ENCODE data around the gene DGKI. TPM values are rescaled to one million over a fixed set of nuclear protein-coding genes. Genes with fewer than 3 reads are reported as not detected.

Gene DGKI
- total RNA-seq, 1 experiment from 2014 or later, result 0.41 TPM

- POLR2A ChIA-PET (ENCODE audit: unreplicated experiment), result no interaction called here
These were observed 75.5 kb downstream of the DGKI start for GRCh38 chr7:137771273-137771672.

GRCh38 chr7:137768366-137768765 is 78.4 kb downstream of the DGKI start:
- TF ChIP-seq, protein P1, sequence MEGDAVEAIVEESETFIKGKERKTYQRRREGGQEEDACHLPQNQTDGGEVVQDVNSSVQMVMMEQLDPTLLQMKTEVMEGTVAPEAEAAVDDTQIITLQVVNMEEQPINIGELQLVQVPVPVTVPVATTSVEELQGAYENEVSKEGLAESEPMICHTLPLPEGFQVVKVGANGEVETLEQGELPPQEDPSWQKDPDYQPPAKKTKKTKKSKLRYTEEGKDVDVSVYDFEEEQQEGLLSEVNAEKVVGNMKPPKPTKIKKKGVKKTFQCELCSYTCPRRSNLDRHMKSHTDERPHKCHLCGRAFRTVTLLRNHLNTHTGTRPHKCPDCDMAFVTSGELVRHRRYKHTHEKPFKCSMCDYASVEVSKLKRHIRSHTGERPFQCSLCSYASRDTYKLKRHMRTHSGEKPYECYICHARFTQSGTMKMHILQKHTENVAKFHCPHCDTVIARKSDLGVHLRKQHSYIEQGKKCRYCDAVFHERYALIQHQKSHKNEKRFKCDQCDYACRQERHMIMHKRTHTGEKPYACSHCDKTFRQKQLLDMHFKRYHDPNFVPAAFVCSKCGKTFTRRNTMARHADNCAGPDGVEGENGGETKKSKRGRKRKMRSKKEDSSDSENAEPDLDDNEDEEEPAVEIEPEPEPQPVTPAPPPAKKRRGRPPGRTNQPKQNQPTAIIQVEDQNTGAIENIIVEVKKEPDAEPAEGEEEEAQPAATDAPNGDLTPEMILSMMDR (conservative IDR thresholded peaks at IDR 0.05), result no peak
- no peak for TF ChIP-seq EZH2 (IDR thresholded peaks at IDR 0.05; ENCODE audit: low read depth)
- BruUV-seq (replicated peaks), result no TSS peak
- no peak overlapping the region for H2AFZ ChIP-seq
- H3F3A ChIP-seq (ENCODE audit: insufficient read depth, low read depth), result no peaks in the 10 kb centered on the region
- H3K9me2 ChIP-seq (ENCODE audit: insufficient read depth), result 0 out of 2 replicates have a peak, but pooled peaks cover 5% of the 10 kb centered on the region
- H3K27me3 ChIP-seq (ENCODE audit: insufficient read depth, low read depth), result peaks cover 67% of the 10 kb centered on the region
- no peaks in the 10 kb centered on the region for H4K20me1 ChIP-seq (ENCODE audit: insufficient read depth)
- DNase-seq, result no peak
- ChIA-PET POLR2A (ENCODE audit: unreplicated experiment) (no interaction called here), CTCF (no interaction called here)
- no peak overlapping the region for H3K4me2 ChIP-seq
- H3K4me1 ChIP-seq (replicated peaks; ENCODE audit: insufficient read depth), result no peaks in the 10 kb centered on the region
- H3K36me3 ChIP-seq (ENCODE audit: low read depth), result no peaks in the 10 kb centered on the region
- intact Hi-C loops (cut with micrococcal nuclease; ENCODE audit: unreplicated experiment), result no loop called here
- no peak overlapping the region for H3K4me3 ChIP-seq
- no peaks in the 10 kb centered on the region for H3K79me2 ChIP-seq (ENCODE audit: low read depth)
- H3K27ac ChIP-seq, result no peak overlapping the region
- H3K9me3 ChIP-seq (ENCODE audit: insufficient read depth, low read depth), result no peaks in the 10 kb centered on the region

More at GRCh38 chr7:137771273-137771672, 75.5 kb downstream of the DGKI start:
- Histone ChIP-seq H3K36me3 (ENCODE audit: low read depth) (no peaks in the 10 kb centered on the region), H3K27ac (no peak overlapping the region), H3K4me2 (no peak overlapping the region), H3K9me3 (ENCODE audit: insufficient read depth, low read depth) (no peaks in the 10 kb centered on the region), H2AFZ (no peak overlapping the region), H3K4me1 (replicated peaks; ENCODE audit: insufficient read depth) (no peaks in the 10 kb centered on the region), H3K9me2 (ENCODE audit: insufficient read depth) (0 out of 2 replicates have a peak, but pooled peaks cover 5% of the 10 kb centered on the region), H3K4me3 (no peak overlapping the region), H4K20me1 (ENCODE audit: insufficient read depth) (no peaks in the 10 kb centered on the region), H3F3A (ENCODE audit: insufficient read depth, low read depth) (no peaks in the 10 kb centered on the region), H3K79me2 (ENCODE audit: low read depth) (no peaks in the 10 kb centered on the region), H3K27me3 (ENCODE audit: insufficient read depth, low read depth) (peaks cover 38% of the 10 kb centered on the region)
- DNase-seq, result no peak
- no TSS peak for BruUV-seq (replicated peaks)
- TF ChIP-seq, protein P1 (conservative IDR thresholded peaks at IDR 0.05), result no peak
- TF ChIP-seq EZH2 (IDR thresholded peaks at IDR 0.05; ENCODE audit: low read depth), result no peak
- intact Hi-C loops (cut with micrococcal nuclease; ENCODE audit: unreplicated experiment), result no loop called here
- CTCF ChIA-PET, result no interaction called here

DNA sequence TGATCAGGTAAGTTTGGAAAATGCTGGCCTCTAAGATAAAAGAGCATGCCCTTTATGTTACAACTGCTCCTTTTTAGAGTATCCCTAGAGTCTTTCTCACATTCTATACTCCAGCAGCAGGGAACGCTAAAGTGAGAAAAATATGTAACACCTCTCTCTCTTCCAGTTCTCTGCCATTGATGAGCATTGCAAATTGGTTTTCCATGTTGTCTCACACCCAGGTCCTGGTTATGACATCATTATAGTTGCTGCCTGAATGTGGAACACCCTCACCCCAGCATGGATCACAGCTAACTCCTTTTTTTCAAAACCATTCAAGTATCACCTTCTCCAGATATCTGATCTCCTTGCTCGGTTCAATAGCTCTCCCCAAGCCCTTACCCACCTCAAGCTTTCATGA is 84.4 kb downstream of the DGKI start:
- ChIA-PET POLR2A (ENCODE audit: unreplicated experiment) (no interaction called here), CTCF (no interaction called here)
- Histone ChIP-seq H3F3A (ENCODE audit: insufficient read depth, low read depth) (no peaks in the 10 kb centered on the region), H3K4me3 (no peak overlapping the region), H3K27ac (no peak overlapping the region), H3K79me2 (ENCODE audit: low read depth) (no peaks in the 10 kb centered on the region), H3K27me3 (ENCODE audit: insufficient read depth, low read depth) (peaks cover 90% of the 10 kb centered on the region), H4K20me1 (ENCODE audit: insufficient read depth) (no peaks in the 10 kb centered on the region), H3K36me3 (ENCODE audit: low read depth) (no peaks in the 10 kb centered on the region), H3K9me3 (ENCODE audit: insufficient read depth, low read depth) (no peaks in the 10 kb centered on the region), H3K4me1 (replicated peaks; ENCODE audit: insufficient read depth) (no peaks in the 10 kb centered on the region), H2AFZ (no peak overlapping the region), H3K4me2 (no peak overlapping the region), H3K9me2 (ENCODE audit: insufficient read depth) (no peaks in the 10 kb centered on the region)
- TF ChIP-seq, protein P1 (conservative IDR thresholded peaks at IDR 0.05), result no peak
- TF ChIP-seq EZH2 (IDR thresholded peaks at IDR 0.05; ENCODE audit: low read depth), result no peak
- no TSS peak for BruUV-seq (replicated peaks)
- intact Hi-C loops (cut with micrococcal nuclease; ENCODE audit: unreplicated experiment), result no loop called here
- no peak for DNase-seq
